Endodermal cell (in vitro differentiated cells): ENCODE data around the gene CCSER1. TPM values are rescaled to one million over a fixed set of nuclear protein-coding genes. Genes with fewer than 3 reads are reported as not detected.

Source experiments
- DNase-seq: peaks from one replicate; pipeline ENCODE4 v3.0.0-alpha.2; 2017
- H3K27ac ChIP-seq: 2 replicates; pipeline ENCODE4 v1.5.1; 2013; ENCODE audit warnings: mild to moderate bottlenecking, low read depth, low read length, moderate library complexity
- H3K27me3 ChIP-seq: 2 replicates; pipeline ENCODE4 v1.6.1; 2013; ENCODE audit warnings: mild to moderate bottlenecking, low read length, moderate library complexity; ENCODE audit not compliant: insufficient read depth, control insufficient read depth, poor library complexity, severe bottlenecking
- H3K36me3 ChIP-seq: 2 replicates; pipeline ENCODE4 v1.7.0; 2013; ENCODE audit warnings: mild to moderate bottlenecking, low read length, moderate library complexity; ENCODE audit not compliant: control insufficient read depth, insufficient read depth
- H3K4me1 ChIP-seq: one replicate; pipeline ENCODE4 v1.7.0; 2013; ENCODE audit warnings: low read length; ENCODE audit not compliant: control insufficient read depth, insufficient read depth
- H3K4me3 ChIP-seq: 2 replicates; pipeline ENCODE4 v1.5.1; 2013; ENCODE audit warnings: mild to moderate bottlenecking, low read length, moderate library complexity
- H3K9ac ChIP-seq: 2 replicates; pipeline ENCODE4 v1.6.1; 2013; ENCODE audit warnings: mild to moderate bottlenecking, low read length, moderate library complexity; ENCODE audit not compliant: poor library complexity, severe bottlenecking; ENCODE audit errors: extremely low read depth
- H3K9me3 ChIP-seq: 2 replicates; pipeline ENCODE4 v1.6.1; 2013; ENCODE audit warnings: mild to moderate bottlenecking, low read length, moderate library complexity; ENCODE audit not compliant: control insufficient read depth
- H3K27ac Mint-ChIP-seq: 2 replicates; pipeline ENCODE4 v1.8.0; 2020; ENCODE audit warnings: mixed read lengths
- H3K27me3 Mint-ChIP-seq: 2 replicates; pipeline ENCODE4 v1.8.0; 2021; ENCODE audit warnings: mild to moderate bottlenecking, mixed read lengths; ENCODE audit not compliant: insufficient read depth
- H3K36me3 Mint-ChIP-seq: 2 replicates; pipeline ENCODE4 v1.8.0; 2020; ENCODE audit warnings: low read depth, mixed read lengths
- H3K4me1 Mint-ChIP-seq: 2 replicates; pipeline ENCODE4 v1.8.0; 2020; ENCODE audit warnings: mixed read lengths
- H3K4me3 Mint-ChIP-seq: 2 replicates; pipeline ENCODE4 v1.8.0; 2020; ENCODE audit warnings: mild to moderate bottlenecking, moderate library complexity, mixed read lengths
- H3K9me3 Mint-ChIP-seq: 2 replicates; pipeline ENCODE4 v1.8.0; 2020; ENCODE audit warnings: mild to moderate bottlenecking, mixed read lengths
- CTCF ChIP-seq: fragments of 200-600 bp; sonication (generic); conservative IDR thresholded peaks from 2 replicates; pipeline ENCODE4 v1.5.0; 2021; ENCODE audit warnings: antibody characterized with exemption, mild to moderate bottlenecking
- WGBS, 2 experiments: methylation state at CpG; one replicate each; pipeline versions ENCODE4 v1.1.5 to v1.1.7; 2013; ENCODE audit warnings: missing lambda C conversion rate in 2 of 2, mixed read lengths in 1 of 2; ENCODE audit not compliant: insufficient coverage in 1 of 2, insufficient read length in 1 of 2; 5-methylcytosine and 5-hydroxymethylcytosine counted together
- total RNA-seq, 2 donors: library from RNA; stranded (reverse); fragmentation: NEBNext Ultra II Directional in 1 of 2; extraction: Animal tissue kit (Norgen Biotek cat#: 25700) in 1 of 2; gene quantifications; 2 replicates in 1 of 2; 3 replicates in 1 of 2; pipeline ENCODE4 v1.2.1, GENCODE V29; 2021

The CCSER1 gene
- total RNA-seq, 2 donors from 2014 or later = 1.1 to 2.2 TPM

- H3K27me3 Mint-ChIP-seq = no peaks in the 10 kb centered on the region
- H3K4me3 Mint-ChIP-seq = no peak overlapping the region
- no peak for TF ChIP-seq CTCF
- H3K27ac Mint-ChIP-seq = no peak overlapping the region
- DNase-seq = no peak
- H3K9me3 Mint-ChIP-seq = peaks cover 11% of the 10 kb centered on the region
- H3K4me1 Mint-ChIP-seq = no peaks in the 10 kb centered on the region
- no peaks in the 10 kb centered on the region for H3K36me3 ChIP-seq
- H3K4me1 ChIP-seq = no peaks in the 10 kb centered on the region
- H3K36me3 Mint-ChIP-seq = no peaks in the 10 kb centered on the region
- H3K9ac ChIP-seq = no peak overlapping the region
- no peaks in the 10 kb centered on the region for H3K9me3 ChIP-seq
- no peaks in the 10 kb centered on the region for H3K27me3 ChIP-seq
- H3K27ac ChIP-seq = no peak overlapping the region
- H3K4me3 ChIP-seq = no peak overlapping the region
- WGBS, 2 experiments = 82% methylated on average over 4 of the region's 4 CpGs; no CpG with 5 or more reads in 1 of the 2 experiments
These were observed 1094.8 kb downstream of the CCSER1 start for GRCh38 chr4:91222014-91222413.

- Mint-ChIP-seq H3K27ac (no peak overlapping the region), H3K36me3 (no peaks in the 10 kb centered on the region), H3K4me3 (no peak overlapping the region), H3K9me3 (no peaks in the 10 kb centered on the region), H3K4me1 (no peaks in the 10 kb centered on the region), H3K27me3 (no peaks in the 10 kb centered on the region)
- no peak overlapping the region for H3K4me3 ChIP-seq
- no peaks in the 10 kb centered on the region for H3K4me1 ChIP-seq
- WGBS, 2 experiments = no CpG with 5 or more reads among the region's 1 CpG
- no peak overlapping the region for H3K9ac ChIP-seq
- H3K36me3 ChIP-seq = no peaks in the 10 kb centered on the region
- no peak for DNase-seq
- H3K27ac ChIP-seq = no peak overlapping the region
- H3K27me3 ChIP-seq = no peaks in the 10 kb centered on the region
- H3K9me3 ChIP-seq = no peaks in the 10 kb centered on the region
- TF ChIP-seq CTCF = no peak
These were observed 1099.7 kb downstream of the CCSER1 start for GRCh38 chr4:91226867-91227266.

GRCh38 chr4:91228659-91229058 is 1101.5 kb downstream of the CCSER1 start:
- H3K9me3 Mint-ChIP-seq = no peaks in the 10 kb centered on the region
- 91 to 100% methylated on average over 1 to 3 of the region's 3 CpGs for WGBS, 2 experiments
- no peak for TF ChIP-seq CTCF
- H3K4me3 ChIP-seq = no peak overlapping the region
- H3K36me3 Mint-ChIP-seq = no peaks in the 10 kb centered on the region
- H3K27ac ChIP-seq = no peak overlapping the region
- H3K27me3 Mint-ChIP-seq = no peaks in the 10 kb centered on the region
- H3K27ac Mint-ChIP-seq = no peak overlapping the region
- no peaks in the 10 kb centered on the region for H3K27me3 ChIP-seq
- H3K4me1 ChIP-seq = no peaks in the 10 kb centered on the region
- H3K36me3 ChIP-seq = no peaks in the 10 kb centered on the region
- H3K9me3 ChIP-seq = no peaks in the 10 kb centered on the region
- no peak overlapping the region for H3K4me3 Mint-ChIP-seq
- no peak overlapping the region for H3K9ac ChIP-seq
- no peaks in the 10 kb centered on the region for H3K4me1 Mint-ChIP-seq
- no peak for DNase-seq
